AML-193 (cell line): ENCODE results near the gene DNAH1.

Experiments used
- DNase-seq, 2 experiments: peaks; one replicate each; lab custom pipeline; 2025; lab: John Stamatoyannopoulos, UW

The DNAH1 gene

GRCh38 chr3:52357151-52358080 lies 41.3 kb downstream of the DNAH1 start:
- no peak for DNase-seq

DNA sequence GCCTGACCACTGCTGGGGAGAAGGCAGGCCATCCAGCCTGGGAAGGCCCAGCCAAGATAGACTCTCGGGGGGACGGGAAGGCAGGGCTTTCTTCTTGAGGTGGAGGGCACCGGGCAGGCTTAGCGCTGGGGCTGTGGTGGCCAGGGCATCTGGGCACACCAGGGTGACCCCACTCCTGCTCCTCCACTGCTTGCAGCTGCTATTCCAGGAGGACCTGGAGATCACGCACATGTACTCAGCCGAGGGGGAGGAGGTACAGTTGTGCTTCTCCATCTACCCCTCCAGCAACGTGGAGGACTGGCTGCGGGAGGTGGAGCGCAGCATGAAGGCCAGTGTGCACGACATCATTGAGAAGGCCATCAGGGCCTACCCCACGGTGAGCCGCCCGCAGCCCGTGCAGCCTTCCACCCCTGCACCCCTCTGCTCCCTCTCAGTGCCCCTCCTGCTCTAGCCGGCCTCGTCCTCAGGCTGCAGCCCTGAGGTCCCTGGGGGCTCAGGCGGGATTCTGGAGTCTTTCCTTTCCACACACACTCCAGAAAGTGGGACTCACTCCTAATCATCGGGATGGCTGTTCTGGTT lies 42.3 kb downstream of the DNAH1 start:
- DNase-seq: no peak

- no peak for DNase-seq
Measured at GRCh38 chr3:52359116-52359855, 43.2 kb downstream of the DNAH1 start.

GRCh38 chr3:52361011-52361410 lies 44.9 kb downstream of the DNAH1 start:
- no peak for DNase-seq

DNA sequence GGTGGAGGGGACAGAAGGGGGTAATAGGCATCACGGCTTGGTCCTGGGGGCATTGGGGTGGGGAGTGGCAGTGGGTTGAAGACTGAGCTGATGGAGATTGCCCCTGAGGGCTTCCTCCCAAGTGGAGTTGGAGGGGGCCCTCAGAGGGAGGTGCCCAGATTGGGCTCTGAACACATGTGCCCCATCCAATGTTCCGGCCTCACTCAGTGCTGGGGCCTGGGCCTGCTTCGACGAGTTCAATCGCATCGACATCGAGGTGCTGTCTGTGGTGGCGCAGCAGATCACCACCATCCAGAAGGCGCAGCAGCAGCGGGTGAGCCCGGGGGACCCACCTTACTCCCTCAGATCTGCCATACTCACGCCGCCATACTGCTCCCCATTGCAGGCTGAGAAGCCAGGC lies 45.3 kb downstream of the DNAH1 start:
- DNase-seq: no peak

DNA sequence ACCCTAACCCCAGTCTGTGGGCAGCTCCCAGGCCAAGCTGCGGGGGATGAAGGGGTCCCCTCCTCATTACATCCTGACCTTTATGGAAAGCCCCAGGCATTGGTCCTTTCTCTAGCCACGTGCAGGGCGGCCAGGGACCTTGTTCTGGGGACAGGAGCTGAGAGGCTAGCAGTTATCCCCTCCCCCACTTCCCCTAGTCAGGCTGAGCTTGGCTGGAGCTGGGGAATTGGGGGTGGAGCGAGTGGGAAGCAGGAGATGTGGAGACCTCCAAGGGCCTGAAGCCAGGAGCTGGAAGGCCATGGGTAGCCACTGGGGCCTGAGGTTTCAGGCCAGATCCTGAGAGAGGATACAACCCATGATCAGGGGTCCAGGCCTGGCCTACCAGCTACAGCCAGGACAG lies 45.8 kb downstream of the DNAH1 start:
- DNase-seq: no peak

DNA sequence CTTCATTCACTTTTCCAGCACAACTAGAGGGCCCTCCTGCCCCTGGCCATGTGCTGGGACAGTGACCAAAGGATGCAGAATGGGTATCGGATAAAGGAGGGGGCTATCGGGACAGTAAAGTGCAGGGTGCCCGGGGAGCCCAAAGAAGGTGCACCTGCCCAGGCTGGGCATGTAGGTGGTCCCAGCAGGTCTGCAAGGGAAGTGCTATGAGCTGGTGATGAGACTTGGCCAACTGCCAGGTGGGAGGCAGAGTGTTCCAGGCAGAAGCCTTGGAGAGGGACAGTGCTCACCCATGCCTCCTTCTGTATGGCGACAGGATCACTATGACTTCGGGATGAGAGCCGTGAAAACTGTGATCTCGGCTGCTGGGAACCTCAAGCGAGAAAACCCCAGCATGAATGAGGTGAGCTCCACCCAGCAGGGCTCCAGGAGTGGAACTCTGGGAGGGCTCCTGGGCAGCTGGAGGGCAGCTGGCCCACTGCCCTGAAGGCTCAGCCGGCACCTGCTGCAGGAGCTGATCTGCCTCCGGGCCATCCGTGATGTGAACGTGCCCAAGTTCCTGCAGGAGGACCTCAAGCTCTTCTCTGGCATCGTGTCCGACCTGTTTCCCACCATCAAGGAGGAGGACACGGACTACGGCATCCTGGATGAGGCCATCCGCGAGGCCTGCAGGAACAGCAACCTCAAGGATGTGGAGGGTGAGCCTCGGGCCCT lies 48.4 kb downstream of the DNAH1 start:
- no peak for DNase-seq

DNA sequence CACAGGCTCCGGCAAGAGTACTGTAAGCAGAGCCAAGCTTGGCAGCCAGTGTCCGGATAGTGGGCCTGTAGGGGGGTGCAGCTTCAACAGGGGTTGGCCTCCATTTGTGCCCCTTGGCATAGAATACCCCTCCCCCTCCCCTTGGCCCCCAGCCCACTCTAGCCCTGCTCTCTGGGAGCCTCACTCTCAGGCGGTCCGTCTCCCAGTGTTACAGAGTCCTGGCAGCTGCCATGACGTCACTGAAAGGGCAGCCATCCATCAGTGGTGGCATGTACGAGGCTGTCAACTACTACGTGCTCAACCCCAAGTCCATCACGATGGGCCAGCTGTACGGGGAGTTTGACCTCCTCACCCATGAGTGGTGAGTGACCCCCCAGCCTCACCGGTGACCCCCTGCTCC lies 50.4 kb downstream of the DNAH1 start:
- DNase-seq: no peak

- no peak for DNase-seq
Measured at GRCh38 chr3:52367891-52368880, 52.1 kb downstream of the DNAH1 start.

DNA sequence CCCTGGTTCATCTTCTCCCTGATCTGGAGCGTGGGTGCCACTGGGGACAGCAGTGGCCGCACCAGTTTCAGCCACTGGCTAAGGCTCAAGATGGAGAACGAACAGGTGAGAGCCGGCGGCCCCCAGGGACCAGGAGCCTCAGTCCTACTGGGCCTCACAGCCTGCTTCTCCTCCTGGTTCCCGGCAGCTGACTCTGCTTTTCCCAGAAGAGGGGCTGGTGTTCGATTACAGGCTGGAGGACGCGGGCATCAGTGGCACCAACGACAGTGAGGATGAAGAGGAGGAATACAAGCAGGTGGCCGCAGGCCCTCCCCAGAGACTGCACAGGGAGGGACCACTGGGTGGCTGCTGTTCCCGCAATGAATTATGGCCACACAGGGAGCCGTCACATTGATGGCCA lies 54.4 kb downstream of the DNAH1 start:
- no peak for DNase-seq

DNA sequence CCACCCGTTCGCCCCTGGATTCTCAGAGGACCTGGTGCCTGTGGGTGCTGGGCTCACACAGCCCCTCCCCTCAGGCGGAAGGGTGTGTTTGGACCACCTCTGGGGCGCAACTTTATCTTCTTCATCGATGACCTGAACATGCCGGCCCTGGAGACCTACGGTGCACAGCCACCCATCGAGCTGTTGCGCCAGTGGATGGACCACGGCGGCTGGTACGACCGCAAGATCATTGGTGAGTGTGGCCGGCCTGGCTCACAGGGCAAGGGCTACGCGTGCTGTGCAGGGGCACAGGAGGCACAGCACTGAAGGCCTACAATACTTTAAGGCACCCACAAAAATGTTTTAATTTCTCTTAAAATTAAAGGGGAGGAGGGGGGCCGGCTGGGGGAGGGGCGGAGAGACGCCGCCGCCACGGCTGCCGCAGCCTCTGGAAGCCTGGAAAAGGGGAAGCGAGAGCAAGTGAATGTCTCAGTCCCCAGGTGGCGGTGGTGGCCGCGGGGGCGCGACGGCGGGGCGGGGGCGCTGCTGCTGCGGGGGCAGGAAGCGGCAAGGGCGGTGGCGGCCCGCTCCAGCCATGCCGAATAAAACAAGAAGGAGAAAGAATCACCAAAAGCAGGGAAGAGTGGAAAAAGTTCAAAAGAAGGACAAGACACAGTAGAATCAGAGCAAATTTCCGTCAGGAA lies 56.8 kb downstream of the DNAH1 start:
- DNase-seq: peak; percentile 38 to 41

DNA sequence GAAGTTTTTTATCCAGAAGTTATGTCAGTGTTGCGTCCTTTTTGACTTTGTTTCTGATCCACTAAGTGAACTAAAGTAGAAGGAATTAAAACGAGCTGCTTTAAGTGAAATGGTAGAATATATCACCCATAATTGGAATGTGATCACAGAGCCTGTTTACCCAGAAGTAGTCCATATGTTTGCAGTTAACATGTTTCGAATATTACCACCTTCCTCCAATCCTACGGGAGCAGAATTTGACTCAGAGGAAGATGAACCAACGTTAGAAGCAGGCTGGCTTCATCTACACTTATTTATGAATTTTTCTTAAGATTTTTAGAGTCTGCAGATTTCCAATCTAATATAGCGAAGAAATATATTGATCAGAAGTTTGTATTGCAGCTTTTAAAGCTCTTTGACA lies 57.6 kb downstream of the DNAH1 start:
- no peak for DNase-seq

GRCh38 chr3:52374173-52374572 lies 58.1 kb downstream of the DNAH1 start:
- DNase-seq: no peak

DNA sequence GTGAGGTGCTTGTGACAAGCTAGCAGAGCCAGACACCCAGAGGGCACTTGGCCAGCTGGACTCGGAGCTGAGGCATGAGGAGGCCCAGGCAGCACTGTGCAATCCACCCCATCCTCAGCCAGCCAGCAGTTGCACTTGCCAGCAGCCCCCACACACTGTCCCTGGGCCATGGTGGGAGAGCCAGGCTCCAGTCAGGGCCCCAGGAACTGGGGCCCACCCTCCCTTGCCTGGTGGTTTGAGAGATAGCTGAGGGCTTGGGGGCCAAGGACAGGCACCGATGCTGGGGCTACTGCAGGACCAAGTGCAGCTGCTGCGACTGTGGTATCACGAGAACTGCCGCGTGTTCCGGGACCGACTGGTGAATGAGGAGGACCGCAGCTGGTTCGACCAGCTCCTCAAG lies 63.5 kb downstream of the DNAH1 start:
- no peak for DNase-seq

DNA sequence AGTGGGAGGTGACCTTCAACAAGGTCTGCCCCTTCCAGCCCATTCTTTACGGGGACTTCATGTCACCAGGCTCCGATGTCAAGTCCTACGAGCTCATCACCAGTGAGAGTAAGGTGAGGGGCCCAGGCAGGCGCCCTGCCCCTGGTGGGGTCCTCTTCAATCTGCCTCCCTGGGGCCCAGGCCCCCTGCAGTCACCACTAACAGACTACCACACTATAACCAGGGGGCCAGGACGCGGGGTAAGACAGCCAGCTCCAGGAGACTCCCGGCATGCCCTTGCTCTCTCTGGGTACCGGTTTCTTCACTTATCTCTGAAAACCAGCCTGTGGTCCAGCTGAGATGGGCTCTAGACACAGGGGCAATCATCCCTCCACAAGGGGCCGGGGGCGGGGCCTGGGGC lies 63.9 kb downstream of the DNAH1 start:
- no peak for DNase-seq

DNA sequence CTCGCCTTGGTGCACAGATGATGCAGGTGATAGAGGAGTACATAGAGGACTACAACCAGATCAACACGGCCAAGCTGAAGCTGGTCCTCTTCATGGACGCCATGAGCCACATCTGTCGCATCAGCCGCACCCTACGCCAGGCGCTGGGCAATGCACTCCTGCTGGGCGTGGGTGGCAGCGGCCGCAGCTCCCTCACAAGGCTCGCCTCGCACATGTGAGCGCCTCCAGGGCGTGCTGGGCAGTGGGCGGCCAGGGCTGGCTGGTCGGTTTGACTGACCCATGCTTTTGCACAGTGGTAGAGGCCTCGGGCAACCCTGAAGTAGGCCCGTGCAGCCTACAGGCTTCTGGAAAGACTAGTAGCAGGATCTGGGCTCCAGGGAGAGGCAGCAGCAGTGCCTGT lies 65.5 kb downstream of the DNAH1 start:
- DNase-seq: no peak

DNA sequence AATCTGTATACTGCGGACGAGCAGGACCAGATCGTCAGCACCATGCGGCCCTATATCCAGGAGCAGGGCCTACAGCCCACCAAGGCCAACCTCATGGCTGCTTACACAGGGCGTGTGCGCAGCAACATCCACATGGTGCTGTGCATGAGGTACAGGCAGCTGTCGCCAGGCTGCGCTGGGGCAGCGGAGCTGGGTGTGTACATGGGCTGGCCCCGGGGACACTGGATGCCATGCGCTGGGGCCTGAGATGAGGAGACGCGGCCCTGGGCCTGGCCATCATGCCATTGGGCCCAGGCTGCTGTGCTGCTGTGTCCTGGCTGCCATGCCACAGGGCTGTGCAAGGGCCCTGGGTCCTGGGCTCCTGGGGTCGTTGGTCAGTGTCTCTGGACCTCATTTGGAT lies 67.3 kb downstream of the DNAH1 start:
- no peak for DNase-seq

- DNase-seq: no peak
Measured at GRCh38 chr3:52384019-52384761, 68.1 kb downstream of the DNAH1 start.

DNA sequence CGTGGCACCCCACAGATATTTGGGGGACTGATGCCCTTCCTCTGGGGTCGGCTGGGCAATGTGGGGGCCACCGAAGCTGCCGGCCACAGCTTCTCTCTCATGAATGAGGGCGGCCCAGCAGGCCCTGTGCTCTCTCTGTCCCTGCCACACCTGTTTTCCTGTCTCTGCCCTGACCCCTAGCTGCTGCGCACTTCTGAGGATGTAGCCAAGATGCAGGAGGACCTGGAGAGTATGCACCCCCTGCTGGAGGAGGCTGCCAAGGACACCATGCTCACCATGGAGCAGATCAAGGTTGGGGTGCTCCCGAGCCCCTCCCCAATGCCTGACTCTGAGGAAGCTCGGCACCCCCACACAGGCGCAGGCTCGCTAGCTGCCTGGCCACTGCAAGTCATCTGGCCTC lies 69.0 kb downstream of the DNAH1 start:
- peak; percentile 20 to 24 for DNase-seq

DNA sequence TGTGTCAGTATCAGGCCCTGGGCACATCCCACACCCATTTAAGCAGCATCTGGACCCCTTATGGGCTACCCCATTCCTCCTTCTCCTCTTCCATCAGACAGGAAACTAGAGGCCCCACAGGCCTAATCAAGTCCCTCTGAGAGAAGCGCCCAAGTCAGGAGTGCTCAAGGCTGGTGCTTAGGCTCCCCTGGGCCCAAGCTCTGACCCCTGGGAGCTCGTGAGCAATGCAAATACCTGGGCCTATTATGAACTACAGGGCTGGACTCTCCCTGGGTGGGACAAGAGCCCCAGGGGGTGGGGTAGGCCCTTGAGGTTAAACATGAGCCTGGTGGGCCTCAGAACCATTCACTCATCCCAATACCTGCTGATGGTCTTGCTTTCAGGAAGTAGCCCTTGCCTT lies 71.4 kb downstream of the DNAH1 start:
- DNase-seq: no peak
